SJSA1 (cell line): ENCODE data around the gene PLXNA4. TPM values are rescaled to one million over a fixed set of nuclear protein-coding genes. Genes with fewer than 3 reads are reported as not detected.

Experiments
- DNase-seq, 2 experiments: peaks; one replicate each; pipeline ENCODE4 v3.0.0-alpha.2; 2015 to 2020; ENCODE audit warnings: low spot score in 2 of 2, low read depth in 1 of 2
- H3K27ac ChIP-seq: fragments of 250-450 bp; sonication (Bioruptor Pico); 2 replicates; pipeline ENCODE4 v1.5.1; 2020; ENCODE audit warnings: mild to moderate bottlenecking, moderate library complexity
- H3K27me3 ChIP-seq: fragments of 250-450 bp; sonication (Bioruptor Pico); replicated peaks from 2 replicates; pipeline ENCODE4 v1.5.1; 2020; ENCODE audit warnings: mild to moderate bottlenecking, moderate library complexity
- H3K36me3 ChIP-seq: fragments of 250-450 bp; sonication (Bioruptor Pico); 2 replicates; pipeline ENCODE4 v1.5.1; 2020; ENCODE audit warnings: mild to moderate bottlenecking
- H3K4me1 ChIP-seq: fragments of 250-450 bp; sonication (Bioruptor Pico); replicated peaks from 2 replicates; pipeline ENCODE4 v1.6.1; 2021; ENCODE audit warnings: mild to moderate bottlenecking
- H3K4me3 ChIP-seq: fragments of 250-450 bp; sonication (Bioruptor Pico); 2 replicates; pipeline ENCODE4 v1.5.1; 2020; ENCODE audit warnings: mild to moderate bottlenecking
- H3K9me3 ChIP-seq: fragments of 250-450 bp; sonication (Bioruptor Pico); replicated peaks from 2 replicates; pipeline ENCODE4 v1.5.1; 2020; ENCODE audit warnings: mild to moderate bottlenecking
- total RNA-seq: library from RNA; depleted of rRNA; stranded (reverse); fragments of >200 nt; shearing (Covaris generic); gene quantifications from 2 replicates; pipeline ENCODE4 v1.2.3, GENCODE V29; 2014

Gene PLXNA4
- total RNA-seq, 1 experiment from 2014 or later: not detected

DNA sequence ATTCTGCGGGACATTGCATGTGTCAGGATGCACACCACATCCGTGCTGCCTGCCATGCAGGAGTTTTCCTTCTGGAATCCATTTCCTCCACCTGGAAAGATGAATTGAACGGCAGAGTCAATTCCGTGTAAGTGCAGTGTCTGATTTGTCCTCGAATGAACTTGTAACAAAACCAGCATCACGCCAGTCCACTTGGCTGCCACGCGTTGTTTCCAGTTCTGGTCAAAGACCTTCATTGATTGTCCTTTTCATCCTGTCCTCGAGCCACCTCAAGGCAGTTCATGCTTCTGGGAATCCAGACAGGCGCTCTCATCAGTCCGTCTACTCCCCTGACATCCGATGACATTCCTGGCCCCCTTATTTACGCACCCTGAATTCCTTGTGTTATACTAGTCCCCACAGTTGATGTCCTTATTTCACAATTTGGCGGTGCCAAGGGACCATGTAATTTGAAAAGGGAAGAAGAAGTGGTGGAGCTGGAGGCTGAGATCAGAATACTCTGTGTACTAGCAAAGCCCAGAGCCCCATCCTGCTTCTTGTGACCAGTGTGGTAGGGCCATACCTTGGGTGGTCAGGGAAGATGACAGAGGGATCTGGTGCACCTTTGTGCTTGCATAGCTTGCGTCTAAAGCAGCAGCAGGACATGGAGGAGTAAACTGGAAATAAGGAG is 502.2 kb downstream of the PLXNA4 start:
- Histone ChIP-seq H3K36me3 (no peaks in the 10 kb centered on the region), H3K4me1 (no peaks in the 10 kb centered on the region), H3K27me3 (peaks cover 3% of the 10 kb centered on the region; the same call in 1 of the 2 replicates), H3K27ac (no peak overlapping the region), H3K4me3 (no peak overlapping the region), H3K9me3 (no peaks in the 10 kb centered on the region)
- no peak for DNase-seq
